HCT116 (cell line): ENCODE data around the gene SRGAP3.

Experiments
- CEBPB ChIP-seq: IDR thresholded peaks from 2 replicates; pipeline ENCODE4 v1.6.1; 2012; ENCODE audit warnings: low read depth
- EGR1 ChIP-seq: IDR thresholded peaks from 2 replicates; pipeline ENCODE4 v1.6.1; 2012; ENCODE audit warnings: low read depth
- EZH2 ChIP-seq: fragments of 200-600 bp; sonication (generic); IDR thresholded peaks from 2 replicates; pipeline ENCODE4 v1.6.1; 2017; ENCODE audit warnings: antibody characterized with exemption, mixed run types
- POLR2AphosphoS5 ChIP-seq: IDR thresholded peaks from 2 replicates; pipeline ENCODE4 v1.6.1; 2011; ENCODE audit warnings: mild to moderate bottlenecking, low read depth, low read length, moderate library complexity
- RAD21 ChIP-seq: IDR thresholded peaks from 2 replicates; pipeline ENCODE4 v1.6.1; 2012; ENCODE audit warnings: low read depth, mild to moderate bottlenecking
- ZFX ChIP-seq: fragments of 450-650 bp; IDR thresholded peaks from 2 replicates; pipeline ENCODE4 v1.6.1; 2017
- TF ChIP-seq, protein P1 (sequence below), 3 experiments: fragments of 200-600 bp in 1 of 3; sonication (generic) in 1 of 3; IDR thresholded peaks in 2 of 3; conservative IDR thresholded peaks in 1 of 3; 2 replicates each; pipeline ENCODE4 v1.5.1; 2012 to 2017; ENCODE audit warnings: low read depth in 2 of 3, low read length in 2 of 3, antibody characterized with exemption in 1 of 3, borderline replicate concordance in 1 of 3, control low read depth in 1 of 3, mild to moderate bottlenecking in 1 of 3, mixed read lengths in 1 of 3, mixed run types in 1 of 3, moderate library complexity in 1 of 3; ENCODE audit not compliant: insufficient read depth in 1 of 3

DNA sequence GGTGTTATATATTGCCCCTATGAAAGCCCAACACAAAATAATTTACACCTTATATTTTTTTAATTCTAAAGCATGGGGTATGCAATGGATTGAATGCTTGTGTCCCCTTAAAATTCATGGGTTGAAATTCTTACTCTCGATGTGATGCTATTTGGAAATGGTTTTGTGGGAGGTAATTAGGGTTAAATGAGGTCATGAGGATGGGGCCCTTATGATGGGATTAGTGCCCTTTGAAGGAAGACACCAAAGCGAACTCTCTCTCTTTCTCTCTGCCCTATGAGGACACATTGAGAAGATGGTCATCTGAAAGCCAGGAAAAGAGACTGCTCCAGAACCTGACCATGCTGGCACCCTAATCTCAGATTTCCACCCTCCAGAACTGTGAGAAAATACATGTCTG, 7.6 kb upstream of the SRGAP3 start:
- TF ChIP-seq, protein P1, sequence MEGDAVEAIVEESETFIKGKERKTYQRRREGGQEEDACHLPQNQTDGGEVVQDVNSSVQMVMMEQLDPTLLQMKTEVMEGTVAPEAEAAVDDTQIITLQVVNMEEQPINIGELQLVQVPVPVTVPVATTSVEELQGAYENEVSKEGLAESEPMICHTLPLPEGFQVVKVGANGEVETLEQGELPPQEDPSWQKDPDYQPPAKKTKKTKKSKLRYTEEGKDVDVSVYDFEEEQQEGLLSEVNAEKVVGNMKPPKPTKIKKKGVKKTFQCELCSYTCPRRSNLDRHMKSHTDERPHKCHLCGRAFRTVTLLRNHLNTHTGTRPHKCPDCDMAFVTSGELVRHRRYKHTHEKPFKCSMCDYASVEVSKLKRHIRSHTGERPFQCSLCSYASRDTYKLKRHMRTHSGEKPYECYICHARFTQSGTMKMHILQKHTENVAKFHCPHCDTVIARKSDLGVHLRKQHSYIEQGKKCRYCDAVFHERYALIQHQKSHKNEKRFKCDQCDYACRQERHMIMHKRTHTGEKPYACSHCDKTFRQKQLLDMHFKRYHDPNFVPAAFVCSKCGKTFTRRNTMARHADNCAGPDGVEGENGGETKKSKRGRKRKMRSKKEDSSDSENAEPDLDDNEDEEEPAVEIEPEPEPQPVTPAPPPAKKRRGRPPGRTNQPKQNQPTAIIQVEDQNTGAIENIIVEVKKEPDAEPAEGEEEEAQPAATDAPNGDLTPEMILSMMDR (IDR thresholded peaks at IDR 0.05 in 2 of 3, conservative IDR thresholded peaks at IDR 0.05 in 1 of 3; ENCODE audit: borderline replicate concordance in 1 of 3, insufficient read depth in 1 of 3, low read depth in 2 of 3, low read length in 2 of 3), result no peak
- TF ChIP-seq ZFX (no peak), EZH2 (no peak), RAD21 (no peak), EGR1 (no peak), POLR2AphosphoS5 (no peak), CEBPB (no peak)
